GM18858 (cell line): ENCODE data around the gene PEAR1.

Experiments used
- ATAC-seq: cut with Tn5 transposase; IDR thresholded peaks from one replicate; pipeline ENCODE4 v1.9.1; 2021; ENCODE audit not compliant: unreplicated experiment

Gene PEAR1

GRCh38 chr1:156860113-156860627 is 33.3 kb upstream of the PEAR1 start:
- ATAC-seq, result no peak

GRCh38 chr1:156860628-156861423 is 32.7 kb upstream of the PEAR1 start, which contains the start of gene NTRK1:
Gene NTRK1 (plus strand): TSS chr1:156860865. CDS start chr1:156860935, 70 bp downstream.
- ATAC-seq, result no peak

GRCh38 chr1:156862584-156862983 is 30.9 kb upstream of the PEAR1 start:
- ATAC-seq, result no peak

- ATAC-seq, result no peak
Observed at GRCh38 chr1:156862997-156863599, 30.4 kb upstream of the PEAR1 start.

- no peak for ATAC-seq
Observed at GRCh38 chr1:156863631-156864030, 29.9 kb upstream of the PEAR1 start.

- ATAC-seq, result no peak
Observed at GRCh38 chr1:156864796-156865195, 28.7 kb upstream of the PEAR1 start.

- ATAC-seq, result no peak
Observed at GRCh38 chr1:156865258-156865657, 28.3 kb upstream of the PEAR1 start.

- ATAC-seq, result no peak
Observed at GRCh38 chr1:156865865-156866248, 27.7 kb upstream of the PEAR1 start.

GRCh38 chr1:156866249-156866909 is 27.1 kb upstream of the PEAR1 start:
- no peak for ATAC-seq

- ATAC-seq, result no peak
Observed at GRCh38 chr1:156868341-156868740, 25.2 kb upstream of the PEAR1 start.

- no peak for ATAC-seq
Observed at GRCh38 chr1:156869455-156869854, 24.1 kb upstream of the PEAR1 start.

- no peak for ATAC-seq
Observed at GRCh38 chr1:156873659-156874058, 19.9 kb upstream of the PEAR1 start.

GRCh38 chr1:156874142-156874541 is 19.4 kb upstream of the PEAR1 start:
- no peak for ATAC-seq

- no peak for ATAC-seq
Observed at GRCh38 chr1:156874572-156875340, 18.8 kb upstream of the PEAR1 start.

- no peak for ATAC-seq
Observed at GRCh38 chr1:156875341-156875615, 18.2 kb upstream of the PEAR1 start.

GRCh38 chr1:156876281-156876680 is 17.2 kb upstream of the PEAR1 start:
- ATAC-seq, result no peak

- ATAC-seq, result no peak
Observed at GRCh38 chr1:156877433-156878170, 15.9 kb upstream of the PEAR1 start.

- no peak for ATAC-seq
Observed at GRCh38 chr1:156879876-156880275, 13.6 kb upstream of the PEAR1 start.

- no peak for ATAC-seq
Observed at GRCh38 chr1:156880473-156880872, 13.0 kb upstream of the PEAR1 start.

GRCh38 chr1:156881101-156881500 is 12.4 kb upstream of the PEAR1 start:
- no peak for ATAC-seq

GRCh38 chr1:156881663-156882062 is 11.9 kb upstream of the PEAR1 start:
- ATAC-seq, result no peak
